ENCODE results near the gene KDM8. TPM values are rescaled to one million over a fixed set of nuclear protein-coding genes. Genes with fewer than 3 reads are reported as not detected.

The KDM8 gene
- total and polyA plus RNA-seq, 3 donors from 2014 or later, result 5.7 to 14.7 (median 8.3) TPM

GRCh38 chr16:27209591-27209990, 6.3 kb downstream of the KDM8 start:
- no peaks in the 10 kb centered on the region for H3K36me3 ChIP-seq (ENCODE audit: low read depth, missing control alignments)
- H3K9me3 ChIP-seq, result no peaks in the 10 kb centered on the region
- no peak overlapping the region for H3K27ac ChIP-seq
- H3K4me1 ChIP-seq, result peaks cover 3% of the 10 kb centered on the region
- H3K27me3 ChIP-seq, result no peaks in the 10 kb centered on the region
- TF ChIP-seq POLR2A (IDR thresholded peaks at IDR 0.05), result no peak
- no peak for DNase-seq
- 89 to 94% methylated on average over 8 of the region's 8 CpGs for WGBS, 2 donors
- H3K4me3 ChIP-seq, result no peak overlapping the region
- intact Hi-C loops (cut with DNase I; ENCODE audit: low total_unique reads), result no loop called here

GRCh38 chr16:27210174-27210573, 6.8 kb downstream of the KDM8 start:
- H3K4me1 ChIP-seq, result no peaks in the 10 kb centered on the region
- no peaks in the 10 kb centered on the region for H3K36me3 ChIP-seq (ENCODE audit: low read depth, missing control alignments)
- no peak overlapping the region for H3K4me3 ChIP-seq
- no peak overlapping the region for H3K27ac ChIP-seq
- H3K27me3 ChIP-seq, result no peaks in the 10 kb centered on the region
- WGBS, 2 donors, result 88 to 94% methylated on average over 17 of the region's 17 CpGs
- no peaks in the 10 kb centered on the region for H3K9me3 ChIP-seq
- no peak for DNase-seq
- intact Hi-C loops (cut with DNase I; ENCODE audit: low total_unique reads), result no loop called here
- TF ChIP-seq CTCF (IDR thresholded peaks at IDR 0.05), result no peak
- TF ChIP-seq POLR2A (IDR thresholded peaks at IDR 0.05), result no peak

- Histone ChIP-seq H3K4me1 (no peaks in the 10 kb centered on the region), H3K27me3 (no peaks in the 10 kb centered on the region), H3K4me3 (no peak overlapping the region), H3K27ac (no peak overlapping the region), H3K36me3 (ENCODE audit: low read depth, missing control alignments) (no peaks in the 10 kb centered on the region), H3K9me3 (no peaks in the 10 kb centered on the region)
- TF ChIP-seq CTCF (IDR thresholded peaks at IDR 0.05) (no peak), POLR2A (IDR thresholded peaks at IDR 0.05) (no peak)
- 94 to 96% methylated on average over 10 of the region's 10 CpGs for WGBS, 2 donors
- intact Hi-C loops (cut with DNase I; ENCODE audit: low total_unique reads), result no loop called here
- no peak for DNase-seq
Measured at GRCh38 chr16:27211026-27211425, 7.7 kb downstream of the KDM8 start.

- H3K27ac ChIP-seq, result no peak overlapping the region
- no peaks in the 10 kb centered on the region for H3K4me1 ChIP-seq
- intact Hi-C loops (cut with DNase I; ENCODE audit: low total_unique reads), result no loop called here
- TF ChIP-seq POLR2A (IDR thresholded peaks at IDR 0.05), result no peak
- no peak for TF ChIP-seq CTCF (IDR thresholded peaks at IDR 0.05)
- H3K9me3 ChIP-seq, result no peaks in the 10 kb centered on the region
- no peaks in the 10 kb centered on the region for H3K27me3 ChIP-seq
- H3K36me3 ChIP-seq (ENCODE audit: low read depth, missing control alignments), result no peaks in the 10 kb centered on the region
- DNase-seq, result no peak
- H3K4me3 ChIP-seq, result no peak overlapping the region
- WGBS, 2 donors, result 88 to 92% methylated on average over 19 of the region's 19 CpGs
Measured at GRCh38 chr16:27214084-27214961, 11.0 kb downstream of the KDM8 start.

GRCh38 chr16:27215660-27216059, 12.3 kb downstream of the KDM8 start:
- no peak for DNase-seq
- Histone ChIP-seq H3K9me3 (no peaks in the 10 kb centered on the region), H3K4me1 (no peaks in the 10 kb centered on the region), H3K4me3 (no peak overlapping the region), H3K27ac (no peak overlapping the region), H3K36me3 (ENCODE audit: low read depth, missing control alignments) (no peaks in the 10 kb centered on the region), H3K27me3 (no peaks in the 10 kb centered on the region)
- 93 to 94% methylated on average over 3 to 7 of the region's 7 CpGs for WGBS, 2 donors
- no peak for TF ChIP-seq POLR2A (IDR thresholded peaks at IDR 0.05)
- no peak for TF ChIP-seq CTCF (IDR thresholded peaks at IDR 0.05)
- intact Hi-C loops (cut with DNase I; ENCODE audit: low total_unique reads), result no loop called here
